Testis (tissue), 2 donors: ENCODE data around the gene MYO1D.

Source experiments
- CTCF ChIP-seq, 3 experiments: fragments of 450-650 bp in 2 of 3; fragments of 200-600 bp in 1 of 3; sonication (generic) in 1 of 3; IDR thresholded peaks; one replicate each; pipeline ENCODE4 v1.5.1; 2016 to 2019; ENCODE audit warnings: antibody characterized with exemption in 3 of 3, mild to moderate bottlenecking in 2 of 3, moderate library complexity in 1 of 3
- POLR2A ChIP-seq: fragments of 450-650 bp; IDR thresholded peaks from one replicate; pipeline ENCODE4 v1.6.1; 2017; ENCODE audit warnings: antibody characterized with exemption, mild to moderate bottlenecking, moderate library complexity

DNA sequence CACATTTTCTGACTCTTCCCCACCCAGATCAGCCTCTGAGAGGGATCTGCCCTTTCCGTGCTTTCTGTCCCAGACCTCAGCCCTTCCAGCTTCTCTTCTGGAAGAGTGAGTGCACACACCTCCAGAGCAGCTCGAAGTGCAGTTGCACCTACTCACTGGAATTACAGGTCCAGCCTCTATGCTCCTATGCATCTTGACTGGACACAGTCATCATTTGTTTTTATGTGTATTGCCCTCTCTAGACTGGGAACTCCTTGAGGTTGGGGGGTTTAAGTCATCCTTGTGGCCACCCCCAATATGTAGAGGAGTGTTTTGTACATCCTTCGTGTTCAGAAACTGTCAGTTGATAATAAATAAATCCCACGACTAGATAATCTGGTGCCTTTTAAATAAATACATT, 308.2 kb downstream of the MYO1D start:
- TF ChIP-seq CTCF (IDR thresholded peaks at IDR 0.05) (no peak), POLR2A (no peak)
